NCI-H524 treated with DMSO at 0.1 percent for 48 hours (cell line): ENCODE data around the gene ARHGEF4.
"Not testable (repeated sequence)": the region's sequence is repeated elsewhere in the genome, so short reads cannot be mapped to it uniquely, and the experiment has no call there.

ENCODE experiments used
- DNase-seq: peaks from one replicate; lab custom pipeline; 2025; lab: John Stamatoyannopoulos, UW

ARHGEF4 gene

DNA sequence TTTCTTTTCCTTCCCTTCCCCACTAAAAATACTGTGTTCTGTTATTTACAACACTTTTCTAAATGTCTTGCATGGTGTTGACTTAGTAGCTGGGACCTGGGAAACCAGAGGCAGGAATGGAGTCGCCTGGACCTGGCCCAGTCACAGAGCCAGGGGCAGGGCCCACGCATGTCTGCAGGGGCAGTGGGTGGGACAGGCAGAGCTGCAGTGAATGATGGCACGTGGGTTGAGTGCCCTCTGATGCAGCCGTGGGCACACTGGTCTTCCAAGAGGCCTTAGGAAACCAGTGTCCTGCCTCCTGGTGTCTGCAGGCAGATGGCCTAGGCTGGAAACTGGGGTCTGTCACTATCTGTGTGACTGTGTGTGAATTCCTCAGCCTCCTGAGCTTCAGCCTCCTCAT, 46.8 kb downstream of the ARHGEF4 start:
- no peak for DNase-seq

DNA sequence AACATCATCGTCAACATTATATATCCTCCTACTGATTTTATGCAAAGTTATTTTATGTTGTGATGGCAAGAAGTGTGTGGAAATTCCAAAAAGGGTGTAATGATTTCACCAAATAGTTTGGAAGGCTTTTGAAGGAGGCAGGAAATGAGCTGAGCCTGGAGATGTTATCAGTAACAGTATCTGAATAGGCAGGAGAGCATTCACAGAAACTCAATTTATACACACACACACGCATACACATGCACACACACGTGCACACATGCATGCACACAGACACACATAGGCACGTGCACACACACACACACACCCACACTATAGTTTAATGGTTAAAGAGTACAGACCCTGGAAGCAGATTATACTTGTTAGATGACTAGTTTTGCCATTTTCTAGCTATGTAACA, 47.3 kb downstream of the ARHGEF4 start:
- DNase-seq: no peak

DNA sequence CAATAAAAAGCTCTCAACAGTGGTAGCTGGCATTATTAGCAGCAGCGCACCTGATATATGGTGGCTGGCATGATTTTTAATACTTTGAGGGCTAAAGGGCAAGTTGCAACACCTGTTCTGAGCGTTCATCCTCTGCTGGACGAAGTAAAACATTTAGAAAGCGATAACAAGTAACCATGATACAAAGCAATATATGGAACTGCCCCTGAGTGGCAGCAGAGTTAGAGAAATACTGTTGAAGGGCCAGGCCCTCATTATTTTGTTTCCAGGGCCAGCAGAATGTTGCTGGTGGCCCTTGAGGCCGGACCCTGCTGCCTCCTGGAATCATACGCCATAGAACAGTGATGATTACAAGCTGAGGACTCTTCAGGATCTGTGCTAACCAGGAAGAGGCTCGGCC, 47.8 kb downstream of the ARHGEF4 start:
- no peak for DNase-seq

DNA sequence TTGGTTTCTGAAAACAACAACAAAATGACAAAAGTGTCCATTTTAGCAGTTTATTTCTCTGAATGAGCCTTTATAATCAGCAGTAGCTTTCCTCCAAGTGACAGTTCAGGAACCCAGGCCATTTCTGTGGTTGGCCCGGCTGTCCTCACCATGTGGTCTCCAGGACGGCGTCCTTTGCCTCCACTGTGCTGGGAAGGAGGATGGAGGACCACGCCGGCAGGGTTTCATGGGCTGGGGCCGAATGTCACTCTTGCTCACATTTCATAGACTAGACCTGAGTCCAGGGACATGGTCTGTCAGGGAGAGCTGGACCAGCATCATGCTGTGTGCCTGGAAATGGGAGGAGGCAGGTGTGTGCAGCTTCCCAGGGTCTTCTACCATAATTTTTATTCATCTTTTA, 50.9 kb downstream of the ARHGEF4 start:
- DNase-seq: no peak

DNA sequence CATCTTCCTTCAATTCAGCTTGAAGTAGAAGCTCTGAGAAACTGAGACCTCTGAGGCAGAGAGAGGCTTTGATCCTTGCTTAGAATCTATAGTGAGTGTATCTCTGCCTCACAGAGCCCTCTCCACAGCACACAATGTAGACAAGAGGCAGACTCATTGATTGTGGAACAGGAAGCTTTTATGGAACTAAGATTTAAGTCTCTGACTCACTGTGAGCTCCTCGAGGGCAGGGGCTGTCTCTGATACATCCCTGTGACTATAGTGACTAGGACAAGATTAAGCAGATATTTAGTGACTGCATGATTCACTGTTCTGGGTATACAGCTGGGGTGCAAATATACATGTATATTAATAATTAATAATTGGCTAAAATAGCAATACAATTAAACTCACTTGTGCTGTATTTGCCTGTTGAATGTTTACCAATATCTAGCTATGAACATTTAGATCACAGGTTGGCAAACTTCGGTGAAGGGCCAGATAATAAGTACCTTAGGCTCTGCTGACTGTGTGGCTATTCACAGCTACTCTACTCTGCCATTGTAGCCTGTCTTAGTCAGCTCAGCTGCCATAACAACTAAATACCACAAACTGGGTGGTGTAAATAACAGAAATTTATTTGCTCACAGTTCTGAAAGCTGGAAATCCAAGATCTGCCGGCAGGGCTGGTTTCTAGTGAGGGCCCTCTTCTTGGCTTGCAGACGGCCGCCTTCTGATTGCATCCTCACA, 54.4 kb downstream of the ARHGEF4 start:
- DNase-seq: no peak

DNA sequence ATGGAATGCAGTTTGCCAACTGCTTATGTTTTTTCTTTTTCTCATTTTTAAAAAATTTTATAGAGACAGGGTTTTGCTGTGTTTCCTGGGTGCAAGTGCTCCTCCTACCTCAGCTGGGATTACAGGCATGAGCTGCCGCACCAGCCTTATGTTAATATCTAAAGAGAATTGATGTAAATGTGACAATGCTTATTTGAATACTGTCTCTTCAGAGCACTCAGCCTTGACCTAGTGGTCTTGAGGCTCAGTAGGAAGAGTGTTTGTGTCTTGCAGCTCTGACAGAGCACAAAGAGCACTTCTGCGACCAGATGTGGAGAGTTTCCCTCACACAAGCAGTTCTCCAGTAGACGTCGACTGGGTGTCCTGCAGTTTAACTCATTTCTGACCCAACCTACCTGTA, 55.3 kb downstream of the ARHGEF4 start:
- DNase-seq: no peak

DNA sequence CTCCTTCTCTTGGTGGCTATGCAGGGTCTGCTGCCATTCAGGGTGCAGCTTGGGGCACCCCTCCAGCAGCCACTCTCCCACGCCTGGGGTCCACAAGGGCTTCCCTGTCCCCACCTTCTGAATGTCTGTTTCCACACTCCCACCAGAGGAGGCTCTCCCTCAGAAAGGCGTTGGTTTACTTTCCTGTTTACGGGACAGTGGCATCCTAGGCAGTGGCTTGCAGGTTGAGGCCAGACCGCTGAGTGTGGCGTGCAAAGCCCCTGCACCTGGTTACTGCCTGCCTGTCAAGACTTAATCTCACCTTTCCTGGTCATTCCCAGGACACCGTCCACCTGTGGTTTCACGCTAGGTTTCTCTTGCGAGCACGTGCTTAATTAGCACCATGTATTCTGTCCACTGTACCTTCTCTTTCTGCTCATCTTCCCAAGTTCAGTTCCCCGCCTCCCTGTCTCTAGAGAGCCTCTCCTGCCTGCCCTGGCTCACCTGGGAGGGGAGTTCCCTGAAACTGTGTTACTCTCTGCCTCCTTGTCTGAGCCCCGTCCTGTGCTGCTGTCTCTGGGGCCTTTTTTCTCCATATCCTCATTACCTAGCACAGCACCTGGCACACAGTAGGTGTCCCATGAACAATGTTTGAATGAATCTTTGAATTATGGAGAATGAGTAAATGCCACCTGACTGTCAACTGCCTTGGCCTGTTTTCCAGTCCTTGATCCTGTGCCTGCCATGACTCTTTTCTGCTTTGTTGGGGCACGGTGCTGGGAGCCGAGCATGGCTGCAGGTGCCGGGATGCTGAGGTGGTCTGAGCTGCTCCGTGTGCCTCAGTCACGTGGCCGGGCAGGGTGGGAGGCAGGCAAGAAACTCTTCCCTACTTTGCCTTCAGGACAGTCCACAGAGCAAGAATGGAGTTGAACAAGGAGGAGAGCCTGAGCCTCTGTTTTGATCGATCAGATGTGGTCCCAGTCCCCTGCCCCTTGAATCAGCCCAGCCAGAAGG, 56.4 kb downstream of the ARHGEF4 start:
- DNase-seq: no peak

DNA sequence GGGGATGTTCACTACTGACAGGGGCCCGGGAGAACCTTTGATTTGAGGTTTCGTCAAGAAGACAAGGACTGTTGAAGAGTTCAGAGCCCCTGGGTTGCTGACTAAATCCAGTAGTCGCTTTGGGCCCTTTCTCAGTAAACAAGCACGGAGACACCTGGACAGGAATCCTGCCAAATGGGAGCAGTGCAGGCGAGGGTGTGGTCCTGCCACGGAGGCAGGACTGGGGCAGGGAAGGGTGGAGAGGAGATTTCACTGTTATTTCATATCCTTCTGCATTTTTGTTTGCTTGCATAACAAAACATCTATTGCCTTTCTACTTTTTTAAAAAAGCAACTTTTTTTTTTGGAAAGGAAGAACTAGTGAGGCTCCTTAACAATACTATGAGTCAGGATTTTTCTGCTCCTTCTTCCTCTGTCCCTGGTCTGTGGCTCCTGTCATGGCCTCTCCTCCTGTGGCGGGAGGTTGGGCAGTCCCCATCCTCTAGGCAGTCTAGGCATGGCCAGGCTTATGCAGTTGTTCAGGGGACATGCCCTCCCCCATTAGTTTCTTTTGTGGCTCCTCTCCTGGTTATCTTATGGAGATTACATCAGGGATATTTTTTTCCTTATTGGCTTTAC, 57.7 kb downstream of the ARHGEF4 start:
- DNase-seq: no peak

DNA sequence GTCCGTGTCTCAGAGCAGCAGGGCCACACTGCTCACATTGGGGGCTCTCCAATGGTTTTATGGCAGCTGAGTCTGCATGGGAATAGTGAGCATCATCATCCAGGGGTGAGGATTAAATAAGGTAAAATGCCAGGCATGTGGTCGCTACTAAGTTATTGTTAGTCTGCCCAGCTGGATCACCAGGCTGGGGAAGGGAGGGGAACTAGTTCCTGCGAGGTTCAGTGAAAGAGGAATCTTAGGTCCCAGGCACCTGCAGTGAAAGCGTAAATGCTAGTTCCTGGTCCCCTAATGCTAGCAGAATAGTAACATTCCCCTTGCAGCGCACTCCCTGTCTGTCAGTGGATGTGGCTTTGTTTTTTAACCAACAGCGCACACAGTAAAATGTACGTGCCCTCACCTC, 60.1 kb downstream of the ARHGEF4 start:
- no peak for DNase-seq

DNA sequence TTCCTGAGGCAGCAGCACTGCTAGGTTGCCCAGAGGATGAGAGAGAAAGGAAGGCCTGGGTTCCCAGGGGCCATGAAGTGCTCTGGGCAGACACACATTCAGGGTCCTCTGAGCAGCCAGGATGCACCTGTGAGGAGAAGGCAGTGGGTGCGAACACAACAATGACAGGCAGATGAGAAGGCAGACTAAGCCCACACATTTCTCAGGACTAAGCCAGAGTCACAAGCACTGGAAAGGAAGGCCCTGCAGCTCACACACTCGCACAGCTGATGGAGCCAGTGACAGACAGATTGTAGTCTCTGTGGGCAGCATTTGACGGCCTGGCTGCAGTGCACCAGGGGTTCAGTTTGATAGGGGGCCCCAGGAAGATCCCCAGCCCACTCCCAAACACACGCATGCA, 61.8 kb downstream of the ARHGEF4 start:
- DNase-seq: no peak

DNA sequence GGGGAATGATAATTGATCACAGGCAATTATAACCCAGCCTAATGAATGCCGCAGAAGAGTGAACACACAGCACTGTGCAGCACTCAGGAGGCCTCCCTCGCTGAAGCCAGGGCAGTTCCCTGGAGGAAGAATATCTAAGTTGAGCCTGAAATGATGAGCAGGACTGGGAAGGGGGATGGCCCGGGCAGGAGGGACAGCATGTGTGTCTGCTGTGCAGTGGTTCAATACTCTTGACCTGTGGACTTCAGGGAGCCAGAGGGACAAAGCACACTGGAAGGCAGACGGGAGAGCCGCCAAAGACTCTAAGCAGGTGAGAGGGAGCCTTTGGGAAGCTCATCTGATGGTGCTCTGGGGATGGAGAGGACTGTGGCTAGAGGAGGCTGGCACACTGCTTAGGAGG, 62.6 kb downstream of the ARHGEF4 start:
- DNase-seq: no peak

DNA sequence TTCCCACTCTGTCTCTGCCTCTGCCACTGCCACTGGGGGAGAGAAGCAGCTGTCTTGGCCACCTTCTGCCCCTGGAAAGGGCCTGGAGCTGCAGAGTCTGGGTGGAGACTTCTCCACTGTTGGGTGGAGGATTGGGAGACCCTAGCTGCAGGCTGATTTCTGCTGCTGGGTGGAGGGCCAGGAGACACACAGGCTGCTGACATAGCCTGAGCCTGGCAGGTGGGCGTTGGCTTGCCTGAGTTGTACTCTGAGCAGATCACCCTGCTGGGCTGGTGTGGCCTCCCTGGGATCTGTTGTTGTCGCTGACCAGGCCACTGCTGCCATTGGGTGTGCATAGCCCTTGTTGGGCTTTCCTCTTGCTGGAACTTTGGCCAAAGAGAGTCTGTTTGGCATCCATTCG, 64.3 kb downstream of the ARHGEF4 start:
- DNase-seq: no peak

DNA sequence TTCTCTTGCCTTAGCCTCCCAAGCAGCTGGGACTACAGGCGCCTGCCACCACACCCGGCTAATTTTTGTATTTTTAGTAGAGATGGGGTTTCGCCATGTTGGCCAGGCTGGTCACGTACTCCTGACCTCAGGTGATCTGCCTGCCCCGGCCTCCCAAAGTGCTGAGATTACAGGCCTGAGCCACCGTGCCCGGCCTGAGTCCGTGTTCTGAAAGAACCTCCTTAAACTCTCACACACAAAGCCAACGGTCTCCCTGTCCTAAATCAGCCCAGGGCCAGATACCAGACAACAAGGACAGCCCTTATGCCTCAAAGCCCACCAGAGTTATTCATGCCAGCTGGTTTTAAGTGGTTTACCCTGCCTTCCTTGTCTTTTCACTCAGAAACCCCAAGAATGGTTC, 64.9 kb downstream of the ARHGEF4 start:
- not testable (repeated sequence) for DNase-seq

DNA sequence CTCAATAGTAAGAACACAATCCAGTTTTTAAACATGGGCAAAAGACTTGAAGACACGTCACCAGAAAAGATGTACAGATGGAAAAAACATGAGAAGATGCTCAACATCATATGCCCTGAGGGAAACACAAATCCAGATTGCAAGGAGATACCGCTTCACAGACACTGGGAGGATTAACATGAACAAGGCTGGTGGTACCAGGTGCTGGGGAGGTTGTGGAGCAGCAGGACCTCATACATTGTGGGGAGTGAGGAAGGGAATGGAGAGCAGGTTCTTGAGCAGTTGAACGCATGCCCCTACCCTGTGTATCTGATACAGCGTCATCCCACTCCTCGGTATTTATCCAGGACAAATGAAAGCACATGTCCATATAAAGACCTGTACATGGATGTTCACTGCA, 72.1 kb downstream of the ARHGEF4 start:
- no peak for DNase-seq

DNA sequence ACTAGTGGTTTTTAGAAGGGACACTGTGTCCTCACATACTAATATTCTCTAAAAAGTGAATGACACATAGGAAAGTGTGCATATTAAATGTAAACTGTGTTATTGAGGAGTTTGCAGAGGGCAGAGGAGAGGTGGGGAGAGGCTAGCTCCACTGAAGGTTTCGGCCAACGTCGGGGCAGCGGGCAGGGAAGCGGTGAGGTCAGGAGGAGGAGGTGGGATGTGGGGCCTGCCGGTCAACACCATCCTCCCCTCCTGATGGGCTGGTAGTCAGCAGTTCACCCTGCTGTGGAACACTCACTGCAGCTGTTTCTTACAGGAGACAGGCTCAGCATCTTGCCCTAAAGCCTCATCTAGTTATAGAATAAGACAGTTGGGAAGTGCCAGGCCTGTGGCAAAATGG, 74.2 kb downstream of the ARHGEF4 start:
- DNase-seq: no peak

DNA sequence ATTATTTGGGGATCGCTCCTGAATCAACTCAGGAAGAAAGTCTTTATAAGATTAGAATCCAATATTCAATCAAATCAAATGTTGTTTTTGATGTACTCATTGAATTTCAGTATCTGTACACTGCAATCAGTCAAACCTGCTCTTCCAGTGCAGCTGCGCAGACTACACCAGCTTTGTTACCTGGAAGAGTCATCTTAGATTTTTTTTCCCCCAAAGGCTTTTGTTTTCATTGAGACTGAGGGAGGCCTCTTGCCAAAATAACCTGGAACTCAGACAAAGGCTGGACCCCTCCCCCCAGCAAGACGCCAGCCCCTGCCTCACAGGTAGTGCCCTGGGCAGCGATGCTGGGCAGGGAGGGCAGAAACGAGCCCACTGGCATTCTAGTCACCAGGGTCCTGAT, 74.8 kb downstream of the ARHGEF4 start:
- no peak for DNase-seq

DNA sequence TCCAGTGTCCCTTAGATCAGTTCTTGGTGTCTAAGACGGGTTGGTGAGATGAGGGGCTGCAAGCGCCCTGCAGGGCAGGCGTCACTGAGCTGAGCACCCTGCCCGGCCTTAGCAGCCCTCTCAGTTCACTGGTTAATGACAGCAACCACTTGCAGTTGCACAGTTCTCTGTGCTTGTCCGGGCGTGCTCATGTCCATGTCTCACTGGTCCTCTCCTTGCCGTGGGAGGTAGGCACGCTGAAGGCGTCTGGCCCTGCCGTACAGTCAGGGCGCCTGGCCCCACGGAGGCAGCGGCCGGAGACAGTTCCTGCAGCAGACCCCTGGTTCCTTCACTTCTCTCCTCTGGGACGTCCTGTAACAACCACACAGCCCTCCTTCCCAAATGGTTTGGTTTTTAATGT, 75.3 kb downstream of the ARHGEF4 start:
- no peak for DNase-seq

DNA sequence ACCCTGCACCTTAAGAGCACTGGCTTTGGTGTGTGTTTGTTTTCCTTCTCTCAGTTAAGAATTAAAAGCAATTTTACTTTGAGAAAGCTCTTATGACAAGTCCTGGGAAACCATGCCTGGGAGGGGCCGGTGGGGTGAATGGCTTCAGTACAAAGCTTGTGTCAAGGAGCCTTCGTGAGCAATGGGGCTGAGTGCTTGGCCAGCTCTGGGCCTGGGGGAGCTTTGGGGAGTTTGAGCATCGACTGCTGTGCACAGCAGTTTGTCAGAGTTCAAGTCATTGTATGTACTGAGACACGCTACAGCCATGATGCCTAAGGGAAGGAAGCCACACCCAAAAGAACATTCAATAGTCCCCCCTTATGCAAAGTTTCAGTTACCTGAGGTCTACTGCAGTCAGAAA, 75.8 kb downstream of the ARHGEF4 start:
- DNase-seq: no peak

DNA sequence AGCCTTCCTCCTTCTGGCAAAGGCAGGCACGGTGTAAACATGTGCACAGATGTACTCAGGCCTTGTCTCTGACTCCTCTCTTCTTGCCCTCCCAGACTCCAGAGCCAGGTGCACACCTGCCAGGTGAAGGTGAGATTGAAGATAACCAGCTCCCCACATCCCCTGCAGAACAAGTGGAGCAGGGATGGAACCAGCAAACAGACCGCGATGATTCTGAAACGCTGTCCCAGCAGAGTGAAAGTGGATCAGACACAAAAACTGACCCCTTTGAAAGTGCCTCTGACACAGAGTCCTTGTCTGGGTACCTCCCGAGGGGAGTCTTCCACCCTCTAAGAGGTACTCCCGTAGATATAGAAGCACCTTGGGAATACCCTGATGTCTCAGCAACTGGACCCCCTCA, 77.2 kb downstream of the ARHGEF4 start:
- no peak for DNase-seq

DNA sequence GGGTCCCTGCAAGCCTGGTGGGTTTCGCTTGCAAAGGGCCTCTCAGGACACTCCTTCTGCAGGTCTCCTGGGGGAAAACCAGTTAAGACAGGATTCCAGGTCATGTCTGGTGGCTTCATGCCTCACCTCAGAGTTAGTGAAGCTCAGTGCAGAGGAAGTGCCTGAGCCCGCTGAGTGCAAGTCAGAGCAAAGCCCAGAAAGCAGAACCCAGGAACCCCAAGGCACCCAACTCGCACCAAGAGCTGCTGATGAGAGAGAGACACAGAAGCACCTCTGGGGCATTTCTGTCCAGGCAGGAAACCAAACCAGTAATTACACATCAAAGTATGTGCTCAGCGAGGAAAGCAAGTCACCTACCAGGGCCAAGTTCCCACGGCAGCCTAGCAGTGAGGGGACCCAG, 78.4 kb downstream of the ARHGEF4 start:
- DNase-seq: no peak

DNA sequence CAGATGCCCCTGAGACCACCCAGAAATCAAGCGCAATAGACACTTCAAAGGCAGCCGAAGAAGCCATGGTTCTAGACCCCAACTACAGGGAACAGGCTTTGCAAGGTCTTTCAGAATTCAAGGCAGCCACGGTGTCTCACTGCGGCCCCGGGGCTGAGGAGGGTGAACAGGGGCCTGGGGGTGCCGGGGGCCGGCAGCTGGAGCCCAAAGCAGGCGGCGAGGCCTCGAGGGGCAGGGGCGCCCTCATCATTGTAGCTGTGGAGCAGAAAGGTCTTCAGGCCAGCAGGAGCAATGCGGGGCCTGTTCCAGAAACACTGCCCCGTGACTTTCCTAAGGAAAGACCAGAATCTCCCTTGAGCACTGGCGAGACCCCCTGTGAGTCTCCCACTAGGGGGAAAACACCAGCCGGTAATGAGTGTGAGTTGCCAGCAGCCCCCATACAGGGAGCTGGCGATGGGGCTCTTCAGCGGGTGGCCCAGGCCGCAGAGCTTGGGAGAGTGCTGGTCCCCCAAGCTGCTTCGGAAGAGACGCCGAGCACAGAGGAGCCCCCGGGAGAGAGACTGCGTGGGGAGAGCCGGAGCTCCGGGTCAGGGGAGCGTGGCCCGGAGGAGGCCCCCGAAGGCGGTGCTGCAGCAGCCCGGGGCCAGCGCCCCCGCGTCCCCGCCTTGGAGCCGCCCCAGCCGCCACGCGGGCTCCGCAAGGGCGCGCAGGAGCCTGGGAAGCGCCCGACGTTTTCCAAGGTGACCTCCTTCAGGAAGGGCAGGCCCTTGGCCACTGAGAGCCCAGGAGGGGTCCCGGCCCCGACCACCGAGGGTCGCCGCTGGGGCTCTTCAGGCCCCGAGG, 79.1 kb downstream of the ARHGEF4 start:
- no peak for DNase-seq

DNA sequence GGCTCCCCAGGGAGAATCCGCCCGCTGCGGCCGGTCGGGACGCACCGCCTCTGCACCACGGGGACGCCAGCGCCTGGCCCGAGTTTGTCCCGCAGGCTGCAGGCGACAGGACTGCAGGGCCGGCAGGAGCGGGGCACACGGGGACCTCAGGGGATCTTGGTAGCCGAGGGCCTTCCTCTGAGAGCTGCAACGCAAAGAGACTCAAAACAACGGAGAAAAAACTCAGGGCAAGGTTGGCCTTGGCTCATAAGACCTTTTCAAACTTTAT, 79.7 kb downstream of the ARHGEF4 start:
- DNase-seq: no peak
